Gastrocnemius medialis (tissue), 4 donors: Measurements from ENCODE around the gene COLEC12.

Source experiments
- POLR2A ChIP-seq, 2 donors: fragments of 450-650 bp; IDR thresholded peaks; one replicate each; pipeline ENCODE4 v1.6.1; 2017; ENCODE audit warnings: antibody characterized with exemption in 2 of 2, mild to moderate bottlenecking in 2 of 2, moderate library complexity in 2 of 2
- TF ChIP-seq, protein P1 (sequence below), 5 experiments: fragments of 450-650 bp in 3 of 5; fragments of 200-600 bp in 2 of 5; sonication (generic) in 2 of 5; IDR thresholded peaks in 4 of 5; conservative IDR thresholded peaks in 1 of 5; 1 replicate in 4 of 5; 2 replicates in 1 of 5; pipeline ENCODE4 v1.5.1; 2016 to 2019; ENCODE audit warnings: antibody characterized with exemption in 5 of 5, mild to moderate bottlenecking in 3 of 5, moderate library complexity in 3 of 5

DNA sequence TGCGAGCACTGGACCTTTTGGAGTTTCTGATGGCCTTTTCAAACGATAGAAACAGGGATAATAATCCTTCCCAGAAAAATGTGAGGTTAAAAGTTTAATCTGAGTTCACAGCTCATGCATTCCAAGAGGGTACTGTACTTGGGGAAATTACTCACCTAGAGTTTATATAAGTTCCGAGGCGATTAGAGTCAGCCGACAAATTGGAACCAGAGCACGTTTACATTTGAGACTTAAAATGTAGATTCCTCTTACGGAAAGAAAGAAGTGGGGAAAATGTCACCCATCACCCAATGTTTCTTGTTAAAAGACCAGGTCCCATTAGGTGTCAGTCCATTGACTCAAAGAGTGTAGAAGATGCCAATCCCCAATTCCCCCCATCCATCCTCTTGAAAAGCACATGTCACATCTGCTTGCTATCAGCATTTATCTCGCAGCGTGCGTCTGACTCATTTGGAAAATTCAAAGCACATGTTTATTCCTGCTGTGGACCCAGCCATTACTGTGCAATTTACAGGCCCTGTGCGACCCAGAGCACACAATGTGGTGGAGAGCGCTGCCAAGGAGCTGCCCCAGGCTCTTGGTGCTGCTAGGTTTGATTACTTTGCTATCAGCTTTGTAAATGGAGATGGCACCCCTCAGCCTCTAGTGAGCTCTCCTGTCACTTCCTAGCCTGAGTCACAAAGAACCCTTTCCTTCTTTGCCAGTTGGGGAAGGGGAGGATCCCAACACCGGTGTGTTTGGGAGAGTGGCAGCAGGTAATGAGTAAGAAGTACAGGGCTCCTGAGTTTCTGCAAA is 104.8 kb downstream of the COLEC12 start:
- TF ChIP-seq, protein P1, sequence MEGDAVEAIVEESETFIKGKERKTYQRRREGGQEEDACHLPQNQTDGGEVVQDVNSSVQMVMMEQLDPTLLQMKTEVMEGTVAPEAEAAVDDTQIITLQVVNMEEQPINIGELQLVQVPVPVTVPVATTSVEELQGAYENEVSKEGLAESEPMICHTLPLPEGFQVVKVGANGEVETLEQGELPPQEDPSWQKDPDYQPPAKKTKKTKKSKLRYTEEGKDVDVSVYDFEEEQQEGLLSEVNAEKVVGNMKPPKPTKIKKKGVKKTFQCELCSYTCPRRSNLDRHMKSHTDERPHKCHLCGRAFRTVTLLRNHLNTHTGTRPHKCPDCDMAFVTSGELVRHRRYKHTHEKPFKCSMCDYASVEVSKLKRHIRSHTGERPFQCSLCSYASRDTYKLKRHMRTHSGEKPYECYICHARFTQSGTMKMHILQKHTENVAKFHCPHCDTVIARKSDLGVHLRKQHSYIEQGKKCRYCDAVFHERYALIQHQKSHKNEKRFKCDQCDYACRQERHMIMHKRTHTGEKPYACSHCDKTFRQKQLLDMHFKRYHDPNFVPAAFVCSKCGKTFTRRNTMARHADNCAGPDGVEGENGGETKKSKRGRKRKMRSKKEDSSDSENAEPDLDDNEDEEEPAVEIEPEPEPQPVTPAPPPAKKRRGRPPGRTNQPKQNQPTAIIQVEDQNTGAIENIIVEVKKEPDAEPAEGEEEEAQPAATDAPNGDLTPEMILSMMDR (IDR thresholded peaks at IDR 0.05 in 4 of 5, conservative IDR thresholded peaks at IDR 0.05 in 1 of 5) = no peak
- TF ChIP-seq POLR2A (IDR thresholded peaks at IDR 0.05) = no peak
